ENCODE measurements around the gene CLCN7.

DNA sequence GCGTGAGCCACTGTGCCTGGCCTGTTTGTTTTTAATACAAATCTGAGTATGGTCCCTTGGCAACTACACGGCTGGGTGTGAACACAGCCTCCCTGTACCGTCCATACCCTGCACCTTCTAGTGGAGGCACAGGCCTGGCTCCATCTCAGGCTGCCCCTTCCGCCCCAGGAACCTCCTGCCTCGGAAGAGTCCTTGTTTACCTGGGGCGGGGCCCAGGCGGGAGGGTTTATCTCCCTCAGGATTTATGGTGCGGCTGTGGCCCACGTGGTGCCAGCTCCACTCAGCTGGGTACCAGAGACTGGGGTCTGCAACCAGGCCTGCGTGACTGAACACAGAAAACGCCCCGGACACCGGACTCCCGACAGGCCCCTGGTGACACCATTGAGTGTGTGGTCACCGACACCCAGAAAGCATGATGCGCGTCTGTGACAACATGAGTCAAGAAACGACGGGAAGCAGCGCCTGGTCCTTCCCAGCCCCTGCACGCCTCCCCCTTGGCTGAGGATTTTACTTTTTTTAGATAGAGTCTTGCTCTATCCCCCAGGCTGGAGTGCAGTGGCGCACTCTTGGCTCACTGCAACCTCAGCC is 79.3 kb downstream of the CLCN7 start:
- TF ChIP-seq, protein P1, sequence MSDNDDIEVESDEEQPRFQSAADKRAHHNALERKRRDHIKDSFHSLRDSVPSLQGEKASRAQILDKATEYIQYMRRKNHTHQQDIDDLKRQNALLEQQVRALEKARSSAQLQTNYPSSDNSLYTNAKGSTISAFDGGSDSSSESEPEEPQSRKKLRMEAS (IDR thresholded peaks at IDR 0.05): no peak
- TF ChIP-seq, protein P2, sequence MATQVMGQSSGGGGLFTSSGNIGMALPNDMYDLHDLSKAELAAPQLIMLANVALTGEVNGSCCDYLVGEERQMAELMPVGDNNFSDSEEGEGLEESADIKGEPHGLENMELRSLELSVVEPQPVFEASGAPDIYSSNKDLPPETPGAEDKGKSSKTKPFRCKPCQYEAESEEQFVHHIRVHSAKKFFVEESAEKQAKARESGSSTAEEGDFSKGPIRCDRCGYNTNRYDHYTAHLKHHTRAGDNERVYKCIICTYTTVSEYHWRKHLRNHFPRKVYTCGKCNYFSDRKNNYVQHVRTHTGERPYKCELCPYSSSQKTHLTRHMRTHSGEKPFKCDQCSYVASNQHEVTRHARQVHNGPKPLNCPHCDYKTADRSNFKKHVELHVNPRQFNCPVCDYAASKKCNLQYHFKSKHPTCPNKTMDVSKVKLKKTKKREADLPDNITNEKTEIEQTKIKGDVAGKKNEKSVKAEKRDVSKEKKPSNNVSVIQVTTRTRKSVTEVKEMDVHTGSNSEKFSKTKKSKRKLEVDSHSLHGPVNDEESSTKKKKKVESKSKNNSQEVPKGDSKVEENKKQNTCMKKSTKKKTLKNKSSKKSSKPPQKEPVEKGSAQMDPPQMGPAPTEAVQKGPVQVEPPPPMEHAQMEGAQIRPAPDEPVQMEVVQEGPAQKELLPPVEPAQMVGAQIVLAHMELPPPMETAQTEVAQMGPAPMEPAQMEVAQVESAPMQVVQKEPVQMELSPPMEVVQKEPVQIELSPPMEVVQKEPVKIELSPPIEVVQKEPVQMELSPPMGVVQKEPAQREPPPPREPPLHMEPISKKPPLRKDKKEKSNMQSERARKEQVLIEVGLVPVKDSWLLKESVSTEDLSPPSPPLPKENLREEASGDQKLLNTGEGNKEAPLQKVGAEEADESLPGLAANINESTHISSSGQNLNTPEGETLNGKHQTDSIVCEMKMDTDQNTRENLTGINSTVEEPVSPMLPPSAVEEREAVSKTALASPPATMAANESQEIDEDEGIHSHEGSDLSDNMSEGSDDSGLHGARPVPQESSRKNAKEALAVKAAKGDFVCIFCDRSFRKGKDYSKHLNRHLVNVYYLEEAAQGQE (IDR thresholded peaks at IDR 0.05; ENCODE audit: low read depth): no peak
- TF ChIP-seq EP300 (IDR thresholded peaks at IDR 0.05; ENCODE audit: borderline replicate concordance) (no peak), TAF1 (IDR thresholded peaks at IDR 0.05; ENCODE audit: low read depth) (no peak), ZBTB7A (IDR thresholded peaks at IDR 0.05; ENCODE audit: low read depth) (no peak), FOXM1 (IDR thresholded peaks at IDR 0.05; ENCODE audit: borderline replicate concordance, low read depth) (no peak), CEBPB (IDR thresholded peaks at IDR 0.05) (no peak), NFIC (IDR thresholded peaks at IDR 0.05) (no peak), CREB1 (IDR thresholded peaks at IDR 0.05; ENCODE audit: low read depth) (no peak), TEAD4 (IDR thresholded peaks at IDR 0.05) (no peak), TCF12 (IDR thresholded peaks at IDR 0.05; ENCODE audit: low read depth) (no peak)

All from Ishikawa (cell line).